Cardiac septum (tissue), 1 donor: ENCODE results near the gene CFC1B. TPM values are rescaled to one million over a fixed set of nuclear protein-coding genes. Genes with fewer than 3 reads are reported as not detected.
"Not testable (repeated sequence)": the region's sequence is repeated elsewhere in the genome, so short reads cannot be mapped to it uniquely, and the experiment has no call there.

Experiments used
- DNase-seq: peaks from one replicate; pipeline ENCODE4 v3.0.0-alpha.2; 2020; ENCODE audit warnings: low spot score
- intact Hi-C: fragments of 100-400 bp; cut with DNase I; formaldehyde crosslinking; loops from one replicate; pipeline ENCODE4 v1.14.0; 2022
- long read RNA-seq: library from polyadenylated mRNA; unstranded; transcript quantifications from one replicate; pipeline ENCODE4 v2.0.0, GENCODE V29; 2021
- total RNA-seq: library from RNA; stranded (reverse); fragmentation: NEBNext Ultra II Directional; extraction: Animal tissue kit (Norgen Biotek cat#: 25700); gene quantifications from one replicate; pipeline ENCODE4 v1.2.1, GENCODE V29; 2021
- donor health status: DM: no; HTN: no; CAD: no.

CFC1B gene
- total RNA-seq, result not detected
- long read RNA-seq, result 0 reads

- intact Hi-C loops, DNase-seq: not testable (repeated sequence)
These were observed at the start of gene CFC1B for GRCh38 chr2:130520992-130521391. TSS of gene CFC1B (plus strand) at chr2:130521222. CDS start at chr2:130521485, 263 bp downstream.

GRCh38 chr2:130491073-130491472 is 29.9 kb upstream of the CFC1B start:
- intact Hi-C loops, DNase-seq: not testable (repeated sequence)

GRCh38 chr2:130509228-130509627 is 11.8 kb upstream of the CFC1B start, which contains the start of gene POTEI:
TSS of gene POTEI (minus strand) at chr2:130509328. CDS start at chr2:130509235, 93 bp downstream.
- intact Hi-C loops, DNase-seq: not testable (repeated sequence)

- DNase-seq, intact Hi-C loops: not testable (repeated sequence)
These were observed 9.9 kb upstream of the CFC1B start for GRCh38 chr2:130510807-130511746.

GRCh38 chr2:130511747-130512451 is 9.1 kb upstream of the CFC1B start:
- intact Hi-C loops, DNase-seq: not testable (repeated sequence)

- intact Hi-C loops, DNase-seq: not testable (repeated sequence)
These were observed 2.4 kb upstream of the CFC1B start for GRCh38 chr2:130518516-130519106.

- intact Hi-C loops, DNase-seq: not testable (repeated sequence)
These were observed 1.4 kb downstream of the CFC1B start for GRCh38 chr2:130522390-130522789.

- DNase-seq, intact Hi-C loops: not testable (repeated sequence)
These were observed 6.4 kb downstream of the CFC1B start for GRCh38 chr2:130527365-130527967.

GRCh38 chr2:130529545-130529944 is 8.5 kb downstream of the CFC1B start:
- DNase-seq, intact Hi-C loops: not testable (repeated sequence)

- DNase-seq, intact Hi-C loops: not testable (repeated sequence)
These were observed 9.2 kb downstream of the CFC1B start for GRCh38 chr2:130530212-130530611.

GRCh38 chr2:130531225-130531624 is 10.2 kb downstream of the CFC1B start:
- intact Hi-C loops, DNase-seq: not testable (repeated sequence)

GRCh38 chr2:130531672-130532071 is 10.7 kb downstream of the CFC1B start:
- DNase-seq, intact Hi-C loops: not testable (repeated sequence)

- DNase-seq, intact Hi-C loops: not testable (repeated sequence)
These were observed 15.6 kb downstream of the CFC1B start for GRCh38 chr2:130536654-130537053.

GRCh38 chr2:130538271-130538670 is 17.2 kb downstream of the CFC1B start:
- intact Hi-C loops, DNase-seq: not testable (repeated sequence)

- DNase-seq, intact Hi-C loops: not testable (repeated sequence)
These were observed 21.8 kb downstream of the CFC1B start for GRCh38 chr2:130542789-130543188.

- intact Hi-C loops, DNase-seq: not testable (repeated sequence)
These were observed 22.9 kb downstream of the CFC1B start for GRCh38 chr2:130543785-130544528.

- intact Hi-C loops, DNase-seq: not testable (repeated sequence)
These were observed 24.0 kb downstream of the CFC1B start for GRCh38 chr2:130544978-130545377.

- DNase-seq, intact Hi-C loops: not testable (repeated sequence)
These were observed 27.4 kb downstream of the CFC1B start for GRCh38 chr2:130548418-130548817.
